ENCODE data around the gene IL1RL1.

IL1RL1 gene

DNA sequence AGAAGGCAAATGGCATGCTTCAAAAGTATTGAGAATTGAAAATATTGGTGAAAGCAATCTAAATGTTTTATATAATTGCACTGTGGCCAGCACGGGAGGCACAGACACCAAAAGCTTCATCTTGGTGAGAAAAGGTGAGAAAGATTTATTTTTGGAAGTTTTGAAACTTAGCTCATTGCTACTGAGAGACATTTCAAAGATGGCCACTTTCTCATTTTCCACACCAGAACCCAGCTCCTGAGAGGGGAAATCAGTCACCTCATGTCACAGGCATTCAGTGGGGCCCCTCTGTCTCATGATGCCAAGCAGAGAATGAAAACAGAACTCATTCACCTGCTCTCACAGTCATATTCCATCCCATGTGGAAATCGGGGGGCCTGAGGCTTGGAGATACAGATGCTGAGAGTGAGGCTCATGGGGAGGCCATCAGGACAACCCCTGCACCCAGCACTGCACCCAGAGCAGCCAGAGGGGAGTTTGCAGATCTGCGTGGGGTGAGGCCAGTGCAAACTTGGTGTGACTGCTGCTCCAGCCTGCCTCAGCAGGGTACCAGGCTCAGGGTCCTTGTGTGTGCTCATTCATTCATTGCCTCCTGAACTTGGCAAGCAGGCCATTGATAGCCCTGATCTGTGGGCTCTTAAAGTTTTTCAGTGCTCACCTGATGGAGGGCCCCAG is 75.6 kb downstream of the IL1RL1 start:
- Histone ChIP-seq H3K27ac (ENCODE audit: low read depth, low read length) (no peak overlapping the region), H3K9ac (ENCODE audit: low read length) (no peak overlapping the region), H3K36me3 (ENCODE audit: insufficient read depth, low read length) (no peaks in the 10 kb centered on the region), H3K4me1 (ENCODE audit: insufficient read depth, low read length) (no peaks in the 10 kb centered on the region), H3K4me3 (ENCODE audit: low read depth in 1 of 2, low read length in 2 of 2) (no peak overlapping the region), H3K27me3 (ENCODE audit: control insufficient read depth in 1 of 2, insufficient read depth in 2 of 2, low read length in 2 of 2) (no peaks in the 10 kb centered on the region), H3K9me3 (ENCODE audit: low read length) (no peaks in the 10 kb centered on the region)

DNA sequence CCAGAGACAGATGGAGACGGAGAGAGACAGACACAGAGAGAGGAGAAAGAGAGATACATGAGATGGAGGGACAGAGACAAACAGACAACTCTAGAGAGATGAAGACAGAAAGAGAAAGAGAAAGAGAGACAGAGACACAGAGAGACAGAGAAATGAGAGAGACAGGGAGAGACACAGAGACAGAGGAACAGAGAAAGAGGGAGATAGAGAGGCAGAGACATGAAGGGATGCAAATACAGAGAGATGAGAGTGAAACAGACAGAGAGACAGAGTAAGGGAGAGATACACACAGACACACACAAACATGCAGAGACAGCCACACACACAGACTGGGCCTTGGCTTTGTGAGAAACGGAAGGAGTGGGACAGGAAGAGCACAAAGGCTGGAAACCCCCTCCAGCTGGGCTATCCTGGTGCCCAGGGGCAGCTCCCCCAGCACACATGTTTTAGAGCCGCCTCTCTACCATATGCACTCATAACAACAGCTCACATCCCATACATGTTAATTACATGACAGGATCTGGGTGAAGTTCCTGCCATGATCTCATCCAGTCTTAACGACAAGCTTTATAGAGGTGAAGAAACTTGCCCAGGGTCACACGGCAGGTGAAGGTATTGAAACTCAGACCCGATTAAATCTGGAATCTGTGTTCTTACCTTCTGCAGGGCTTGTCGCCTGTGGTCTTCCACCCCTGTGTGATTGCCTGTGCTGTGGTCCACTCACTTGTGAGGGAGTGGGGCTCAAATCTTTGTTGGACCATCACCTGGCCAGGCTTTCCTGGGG is 76.6 kb downstream of the IL1RL1 start:
- Histone ChIP-seq H3K9ac (ENCODE audit: low read length) (no peak overlapping the region), H3K4me3 (ENCODE audit: low read depth in 1 of 2, low read length in 2 of 2) (no peak overlapping the region), H3K4me1 (ENCODE audit: insufficient read depth, low read length) (no peaks in the 10 kb centered on the region), H3K9me3 (ENCODE audit: low read length) (no peaks in the 10 kb centered on the region), H3K27ac (ENCODE audit: low read depth, low read length) (no peak overlapping the region), H3K36me3 (ENCODE audit: insufficient read depth, low read length) (no peaks in the 10 kb centered on the region), H3K27me3 (ENCODE audit: control insufficient read depth in 1 of 2, insufficient read depth in 2 of 2, low read length in 2 of 2) (no peaks in the 10 kb centered on the region)

DNA sequence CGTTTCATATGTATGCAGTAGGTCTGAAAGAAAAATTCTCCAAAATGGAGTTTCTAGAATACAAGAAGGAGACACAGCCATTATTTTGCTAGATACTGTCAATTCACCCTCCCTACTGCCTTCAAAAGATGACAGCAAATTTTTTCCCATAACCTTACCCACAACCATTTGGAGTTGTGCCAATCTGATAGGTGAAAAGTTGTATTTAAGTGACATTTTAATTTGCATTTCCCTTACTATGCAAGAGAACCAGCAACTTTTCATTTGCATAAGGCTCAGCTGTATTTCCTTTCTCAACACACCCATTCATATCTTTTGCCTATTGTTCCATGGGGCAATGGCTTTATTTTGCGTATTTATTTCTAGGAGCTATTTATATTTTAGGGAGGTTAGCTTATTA is 80.2 kb downstream of the IL1RL1 start:
- no peaks in the 10 kb centered on the region for H3K4me1 ChIP-seq (ENCODE audit: insufficient read depth, low read length)
- no peak overlapping the region for H3K27ac ChIP-seq (ENCODE audit: low read depth, low read length)
- H3K27me3 ChIP-seq (ENCODE audit: control insufficient read depth in 1 of 2, insufficient read depth in 2 of 2, low read length in 2 of 2): no peaks in the 10 kb centered on the region
- H3K9me3 ChIP-seq (ENCODE audit: low read length): no peaks in the 10 kb centered on the region
- no peak overlapping the region for H3K4me3 ChIP-seq (ENCODE audit: low read depth in 1 of 2, low read length in 2 of 2)
- no peaks in the 10 kb centered on the region for H3K36me3 ChIP-seq (ENCODE audit: insufficient read depth, low read length)
- no peak overlapping the region for H3K9ac ChIP-seq (ENCODE audit: low read length)

DNA sequence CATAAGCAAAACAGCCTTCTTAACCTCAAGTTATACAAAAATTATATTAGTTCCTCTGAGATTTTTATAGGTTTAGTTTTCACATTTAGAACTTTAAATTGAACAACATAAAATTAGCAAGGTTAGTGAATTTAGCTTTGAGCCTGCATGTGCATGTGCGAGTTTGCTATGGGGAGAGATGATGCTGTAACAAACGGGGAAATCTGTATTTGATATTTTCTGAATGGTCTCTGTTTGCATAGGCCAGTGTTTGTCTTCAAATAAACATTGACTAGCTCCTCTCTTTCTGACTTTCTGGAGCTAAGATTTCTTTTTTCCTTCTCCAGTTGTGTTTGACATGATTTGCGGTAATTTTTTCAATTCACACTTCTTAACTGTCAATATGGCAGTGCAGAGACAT is 80.7 kb downstream of the IL1RL1 start:
- no peak overlapping the region for H3K9ac ChIP-seq (ENCODE audit: low read length)
- H3K4me1 ChIP-seq (ENCODE audit: insufficient read depth, low read length): no peaks in the 10 kb centered on the region
- H3K36me3 ChIP-seq (ENCODE audit: insufficient read depth, low read length): no peaks in the 10 kb centered on the region
- H3K27ac ChIP-seq (ENCODE audit: low read depth, low read length): no peak overlapping the region
- no peak overlapping the region for H3K4me3 ChIP-seq (ENCODE audit: low read depth in 1 of 2, low read length in 2 of 2)
- H3K27me3 ChIP-seq (ENCODE audit: control insufficient read depth in 1 of 2, insufficient read depth in 2 of 2, low read length in 2 of 2): no peaks in the 10 kb centered on the region
- H3K9me3 ChIP-seq (ENCODE audit: low read length): no peaks in the 10 kb centered on the region

DNA sequence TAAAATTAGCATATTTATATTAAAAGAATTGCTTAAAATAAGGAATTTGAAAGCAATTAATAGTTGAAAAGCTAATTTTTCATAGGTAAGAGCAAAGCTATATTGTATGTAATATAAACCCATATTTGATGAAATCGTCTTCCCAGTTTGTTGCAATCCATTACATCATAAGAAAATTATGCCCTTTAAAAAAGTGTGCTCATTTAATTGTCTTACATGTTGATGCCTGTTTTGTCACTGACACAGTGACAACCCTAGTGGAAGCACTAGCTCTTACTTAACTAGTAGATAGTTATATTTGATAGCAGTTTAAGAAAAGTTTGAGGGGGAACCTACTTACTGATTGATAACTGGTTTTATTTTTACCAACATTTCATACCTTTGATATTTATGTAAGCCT is 81.6 kb downstream of the IL1RL1 start:
- no peak overlapping the region for H3K27ac ChIP-seq (ENCODE audit: low read depth, low read length)
- H3K4me3 ChIP-seq (ENCODE audit: low read depth in 1 of 2, low read length in 2 of 2): no peak overlapping the region
- no peak overlapping the region for H3K9ac ChIP-seq (ENCODE audit: low read length)

DNA sequence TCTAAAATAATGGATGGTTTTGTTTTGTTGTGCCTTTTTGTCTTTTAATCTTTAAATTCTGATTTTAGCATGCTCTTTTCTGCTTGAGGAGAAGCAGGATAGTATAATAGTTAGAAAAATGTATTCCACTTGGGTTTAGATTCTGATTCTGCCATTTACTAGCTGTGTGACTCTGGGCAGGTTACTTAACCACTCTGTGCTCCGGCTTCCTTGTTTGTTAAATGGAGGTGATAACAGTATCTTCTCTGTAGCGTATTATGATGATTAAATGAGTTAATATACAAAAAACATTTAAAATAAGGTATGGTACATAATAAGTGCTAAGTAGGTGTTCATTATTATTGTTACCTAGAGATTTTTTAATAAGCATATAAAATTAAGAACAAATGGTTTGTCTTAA is 84.6 kb downstream of the IL1RL1 start:
- no peak overlapping the region for H3K27ac ChIP-seq (ENCODE audit: low read depth, low read length)
- H3K9me3 ChIP-seq (ENCODE audit: low read length): no peaks in the 10 kb centered on the region
- H3K36me3 ChIP-seq (ENCODE audit: insufficient read depth, low read length): no peaks in the 10 kb centered on the region

More for the DNA sequence above, 81.6 kb downstream of the IL1RL1 start:
- H3K27me3 ChIP-seq (ENCODE audit: control insufficient read depth in 1 of 2, insufficient read depth in 2 of 2, low read length in 2 of 2): no peaks in the 10 kb centered on the region
- H3K9me3 ChIP-seq (ENCODE audit: low read length): no peaks in the 10 kb centered on the region
- no peaks in the 10 kb centered on the region for H3K36me3 ChIP-seq (ENCODE audit: insufficient read depth, low read length)
- H3K4me1 ChIP-seq (ENCODE audit: insufficient read depth, low read length): no peaks in the 10 kb centered on the region

DNA sequence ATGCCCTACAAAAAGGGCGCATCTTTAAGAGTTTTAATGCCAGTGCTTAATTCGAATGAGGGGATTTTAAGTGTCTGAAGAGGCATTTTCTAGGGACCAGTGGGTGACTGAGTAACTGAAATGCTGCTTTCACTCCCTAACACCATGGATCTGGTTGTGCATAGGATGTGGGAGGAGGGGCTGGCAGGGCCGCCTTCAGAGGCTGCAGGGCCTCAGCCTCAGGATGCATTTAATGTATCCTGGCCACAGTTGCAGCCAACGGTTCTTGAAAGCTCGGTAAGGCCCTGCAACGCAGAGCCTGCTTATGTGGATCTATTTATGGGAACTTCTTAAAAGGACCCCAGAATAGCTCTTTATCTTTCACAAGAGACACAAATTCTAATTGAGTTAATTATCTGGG is 85.8 kb downstream of the IL1RL1 start:
- no peaks in the 10 kb centered on the region for H3K36me3 ChIP-seq (ENCODE audit: insufficient read depth, low read length)
- H3K4me1 ChIP-seq (ENCODE audit: insufficient read depth, low read length): no peaks in the 10 kb centered on the region
- H3K9ac ChIP-seq (ENCODE audit: low read length): no peak overlapping the region
- no peak overlapping the region for H3K27ac ChIP-seq (ENCODE audit: low read depth, low read length)
- H3K4me3 ChIP-seq (ENCODE audit: low read depth in 1 of 2, low read length in 2 of 2): no peak overlapping the region
- no peaks in the 10 kb centered on the region for H3K9me3 ChIP-seq (ENCODE audit: low read length)
- no peaks in the 10 kb centered on the region for H3K27me3 ChIP-seq (ENCODE audit: control insufficient read depth in 1 of 2, insufficient read depth in 2 of 2, low read length in 2 of 2)

More for the DNA sequence above, 84.6 kb downstream of the IL1RL1 start:
- Histone ChIP-seq H3K4me1 (ENCODE audit: insufficient read depth, low read length) (no peaks in the 10 kb centered on the region), H3K4me3 (ENCODE audit: low read depth in 1 of 2, low read length in 2 of 2) (no peak overlapping the region), H3K9ac (ENCODE audit: low read length) (no peak overlapping the region), H3K27me3 (ENCODE audit: control insufficient read depth in 1 of 2, insufficient read depth in 2 of 2, low read length in 2 of 2) (no peaks in the 10 kb centered on the region)

DNA sequence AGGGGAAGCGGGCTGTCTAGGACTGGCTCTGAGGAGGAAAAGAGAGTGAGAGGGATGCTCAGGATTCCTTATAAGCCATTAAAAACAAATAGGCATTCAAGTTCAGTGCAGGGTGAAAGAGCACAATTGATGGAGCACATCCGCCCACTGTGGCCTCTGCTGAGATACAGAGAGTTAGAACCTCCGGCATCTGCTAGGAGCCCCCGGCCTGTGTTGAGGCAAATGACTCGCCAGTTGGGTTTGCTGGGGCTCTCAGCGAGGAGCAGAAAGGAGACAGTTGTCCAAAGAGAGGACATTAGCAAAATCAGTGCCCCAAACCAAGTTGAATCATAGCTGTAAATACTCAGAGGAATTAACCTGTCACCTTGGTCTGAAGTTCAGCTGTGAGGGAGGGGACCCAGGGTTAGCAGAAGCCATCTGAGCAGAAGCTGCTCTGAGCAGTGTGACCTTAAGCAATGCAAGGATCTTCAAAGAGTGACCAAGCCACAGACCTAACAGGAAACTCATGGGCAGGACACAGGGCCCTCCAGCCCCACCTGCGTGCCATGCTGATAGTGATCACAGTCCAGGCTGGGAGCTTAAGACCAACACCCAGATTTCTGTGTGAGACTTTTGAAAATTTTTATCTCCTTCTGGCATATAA is 88.3 kb downstream of the IL1RL1 start:
- Histone ChIP-seq H3K9me3 (ENCODE audit: low read length) (no peaks in the 10 kb centered on the region), H3K36me3 (ENCODE audit: insufficient read depth, low read length) (no peaks in the 10 kb centered on the region), H3K9ac (ENCODE audit: low read length) (no peak overlapping the region), H3K27me3 (ENCODE audit: control insufficient read depth in 1 of 2, insufficient read depth in 2 of 2, low read length in 2 of 2) (no peaks in the 10 kb centered on the region), H3K4me3 (ENCODE audit: low read depth in 1 of 2, low read length in 2 of 2) (no peak overlapping the region), H3K27ac (ENCODE audit: low read depth, low read length) (no peak overlapping the region), H3K4me1 (ENCODE audit: insufficient read depth, low read length) (no peaks in the 10 kb centered on the region)

DNA sequence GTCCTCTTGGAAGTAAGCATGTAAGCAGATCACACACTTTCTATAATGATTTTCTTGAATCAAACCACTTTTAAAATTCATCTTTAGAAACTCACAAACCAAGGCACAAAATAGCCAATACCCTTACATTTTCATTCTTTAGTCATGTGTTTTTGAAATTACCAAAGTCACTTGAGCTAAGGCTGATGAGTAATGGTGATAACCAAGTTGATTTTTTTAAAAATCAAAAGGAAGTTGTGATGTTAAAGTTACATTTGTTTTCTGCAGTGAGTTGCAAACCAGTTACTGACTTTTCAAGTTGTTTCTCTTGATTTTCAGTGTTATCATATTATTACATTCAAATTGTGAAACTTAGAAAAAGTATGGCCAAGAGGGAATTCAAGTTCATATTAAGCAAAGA is 90.1 kb downstream of the IL1RL1 start:
- Histone ChIP-seq H3K4me1 (ENCODE audit: insufficient read depth, low read length) (no peaks in the 10 kb centered on the region), H3K9me3 (ENCODE audit: low read length) (no peaks in the 10 kb centered on the region), H3K27ac (ENCODE audit: low read depth, low read length) (no peak overlapping the region), H3K36me3 (ENCODE audit: insufficient read depth, low read length) (no peaks in the 10 kb centered on the region), H3K4me3 (ENCODE audit: low read depth in 1 of 2, low read length in 2 of 2) (no peak overlapping the region), H3K27me3 (ENCODE audit: control insufficient read depth in 1 of 2, insufficient read depth in 2 of 2, low read length in 2 of 2) (no peaks in the 10 kb centered on the region), H3K9ac (ENCODE audit: low read length) (no peak overlapping the region)

Measured in muscle layer of colon (tissue), 2 donors.